Astrocyte (in vitro differentiated cells and primary cell): Measurements from ENCODE around the gene GOSR1.
"Not testable (repeated sequence)": the region's sequence is repeated elsewhere in the genome, so short reads cannot be mapped to it uniquely, and the experiment has no call there.

Experiments used
- EZH2 ChIP-seq: IDR thresholded peaks from 2 replicates; pipeline ENCODE4 v1.6.1; 2012; ENCODE audit warnings: mild to moderate bottlenecking, low read length, inconsistent platforms; ENCODE audit not compliant: insufficient read depth
- TF ChIP-seq, protein P1 (sequence below): IDR thresholded peaks from 2 replicates; pipeline ENCODE4 v1.5.1; 2011; ENCODE audit warnings: low read depth, mild to moderate bottlenecking, inconsistent platforms, low read length, moderate library complexity; ENCODE audit not compliant: insufficient read depth

DNA sequence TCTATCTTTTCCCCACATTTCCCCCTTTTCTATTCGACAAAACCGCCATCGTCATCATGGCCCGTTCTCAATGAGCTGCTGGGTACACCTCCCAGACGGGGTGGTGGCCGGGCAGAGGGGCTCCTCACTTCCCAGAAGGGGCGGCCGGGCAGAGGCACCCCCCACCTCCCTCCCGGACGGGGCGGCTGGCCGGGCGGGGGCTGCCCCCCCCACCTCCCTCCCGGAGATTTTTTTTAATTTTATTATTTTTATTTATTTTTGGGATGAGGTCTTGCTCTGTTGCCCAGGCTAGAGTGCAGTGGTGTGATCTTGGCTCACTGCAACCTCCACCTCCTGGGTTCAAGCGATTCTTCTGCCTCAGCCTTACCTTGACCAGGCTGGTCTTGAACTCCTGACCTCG, 59.6 kb downstream of the GOSR1 start:
- not testable (repeated sequence) for TF ChIP-seq EZH2
- TF ChIP-seq, protein P1, sequence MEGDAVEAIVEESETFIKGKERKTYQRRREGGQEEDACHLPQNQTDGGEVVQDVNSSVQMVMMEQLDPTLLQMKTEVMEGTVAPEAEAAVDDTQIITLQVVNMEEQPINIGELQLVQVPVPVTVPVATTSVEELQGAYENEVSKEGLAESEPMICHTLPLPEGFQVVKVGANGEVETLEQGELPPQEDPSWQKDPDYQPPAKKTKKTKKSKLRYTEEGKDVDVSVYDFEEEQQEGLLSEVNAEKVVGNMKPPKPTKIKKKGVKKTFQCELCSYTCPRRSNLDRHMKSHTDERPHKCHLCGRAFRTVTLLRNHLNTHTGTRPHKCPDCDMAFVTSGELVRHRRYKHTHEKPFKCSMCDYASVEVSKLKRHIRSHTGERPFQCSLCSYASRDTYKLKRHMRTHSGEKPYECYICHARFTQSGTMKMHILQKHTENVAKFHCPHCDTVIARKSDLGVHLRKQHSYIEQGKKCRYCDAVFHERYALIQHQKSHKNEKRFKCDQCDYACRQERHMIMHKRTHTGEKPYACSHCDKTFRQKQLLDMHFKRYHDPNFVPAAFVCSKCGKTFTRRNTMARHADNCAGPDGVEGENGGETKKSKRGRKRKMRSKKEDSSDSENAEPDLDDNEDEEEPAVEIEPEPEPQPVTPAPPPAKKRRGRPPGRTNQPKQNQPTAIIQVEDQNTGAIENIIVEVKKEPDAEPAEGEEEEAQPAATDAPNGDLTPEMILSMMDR: not testable (repeated sequence)
